KOPT-K1 (cell line): ENCODE measurements around the gene SERGEF.

ENCODE experiments used
- H3K27ac ChIP-seq: fragments of 200-600 bp; sonication (generic); 2 replicates; pipeline ENCODE4 v1.5.1; 2016; ENCODE audit warnings: antibody characterized with exemption, mild to moderate bottlenecking, low read depth, low read length; ENCODE audit not compliant: poor library complexity, severe bottlenecking
- H3K36me3 ChIP-seq: fragments of 200-600 bp; sonication (generic); 2 replicates; pipeline ENCODE4 v1.5.1; 2017; ENCODE audit warnings: antibody characterized with exemption, mild to moderate bottlenecking, low read length, moderate library complexity; ENCODE audit not compliant: insufficient read depth
- H3K9me3 ChIP-seq: fragments of 200-600 bp; sonication (generic); 2 replicates; pipeline ENCODE4 v1.5.1; 2017; ENCODE audit warnings: antibody characterized with exemption, low read length, mild to moderate bottlenecking; ENCODE audit not compliant: insufficient read depth, poor library complexity, severe bottlenecking

SERGEF gene

GRCh38 chr11:17798716-17799115 is 214.1 kb downstream of the SERGEF start:
- no peaks in the 10 kb centered on the region for H3K9me3 ChIP-seq
- no peaks in the 10 kb centered on the region for H3K36me3 ChIP-seq
- H3K27ac ChIP-seq = no peak overlapping the region

- no peak overlapping the region for H3K27ac ChIP-seq
- H3K36me3 ChIP-seq = no peaks in the 10 kb centered on the region
- no peaks in the 10 kb centered on the region for H3K9me3 ChIP-seq
These were observed 214.6 kb downstream of the SERGEF start for GRCh38 chr11:17798253-17798652.

- Histone ChIP-seq H3K9me3 (no peaks in the 10 kb centered on the region), H3K27ac (no peak overlapping the region), H3K36me3 (no peaks in the 10 kb centered on the region)
These were observed 216.7 kb downstream of the SERGEF start for GRCh38 chr11:17796154-17796553.

- Histone ChIP-seq H3K36me3 (no peaks in the 10 kb centered on the region), H3K9me3 (no peaks in the 10 kb centered on the region)
These were observed 217.9 kb downstream of the SERGEF start for GRCh38 chr11:17794981-17795380.

GRCh38 chr11:17793642-17794170 is 219.1 kb downstream of the SERGEF start:
- Histone ChIP-seq H3K27ac (no peak overlapping the region), H3K36me3 (no peaks in the 10 kb centered on the region), H3K9me3 (no peaks in the 10 kb centered on the region)

More at GRCh38 chr11:17794981-17795380, 217.9 kb downstream of the SERGEF start:
- H3K27ac ChIP-seq = no peak overlapping the region

- Histone ChIP-seq H3K27ac (no peak overlapping the region), H3K9me3 (no peaks in the 10 kb centered on the region), H3K36me3 (no peaks in the 10 kb centered on the region)
These were observed 220.7 kb downstream of the SERGEF start for GRCh38 chr11:17792161-17792560.

- no peaks in the 10 kb centered on the region for H3K9me3 ChIP-seq
- no peaks in the 10 kb centered on the region for H3K36me3 ChIP-seq
- H3K27ac ChIP-seq = no peak overlapping the region
These were observed 221.7 kb downstream of the SERGEF start for GRCh38 chr11:17791144-17791543.

GRCh38 chr11:17790453-17790852 is 222.4 kb downstream of the SERGEF start:
- H3K36me3 ChIP-seq = no peaks in the 10 kb centered on the region
- H3K27ac ChIP-seq = no peak overlapping the region

GRCh38 chr11:17788084-17788483 is 224.8 kb downstream of the SERGEF start:
- no peaks in the 10 kb centered on the region for H3K36me3 ChIP-seq
- no peaks in the 10 kb centered on the region for H3K9me3 ChIP-seq
- H3K27ac ChIP-seq = no peak overlapping the region

More at GRCh38 chr11:17790453-17790852, 222.4 kb downstream of the SERGEF start:
- no peaks in the 10 kb centered on the region for H3K9me3 ChIP-seq

GRCh38 chr11:17786824-17787525 is 225.9 kb downstream of the SERGEF start:
- Histone ChIP-seq H3K36me3 (no peaks in the 10 kb centered on the region), H3K27ac (no peak overlapping the region), H3K9me3 (no peaks in the 10 kb centered on the region)

GRCh38 chr11:17783878-17784277 is 229.0 kb downstream of the SERGEF start:
- H3K36me3 ChIP-seq = no peaks in the 10 kb centered on the region
- no peaks in the 10 kb centered on the region for H3K9me3 ChIP-seq
- H3K27ac ChIP-seq = no peak overlapping the region

- H3K36me3 ChIP-seq = no peaks in the 10 kb centered on the region
- no peak overlapping the region for H3K27ac ChIP-seq
- H3K9me3 ChIP-seq = no peaks in the 10 kb centered on the region
These were observed 230.1 kb downstream of the SERGEF start for GRCh38 chr11:17782603-17783337.

- Histone ChIP-seq H3K9me3 (no peaks in the 10 kb centered on the region), H3K36me3 (no peaks in the 10 kb centered on the region), H3K27ac (no peak overlapping the region)
These were observed 230.7 kb downstream of the SERGEF start for GRCh38 chr11:17782145-17782544.

GRCh38 chr11:17781626-17782025 is 231.2 kb downstream of the SERGEF start:
- no peaks in the 10 kb centered on the region for H3K9me3 ChIP-seq
- no peak overlapping the region for H3K27ac ChIP-seq
- H3K36me3 ChIP-seq = no peaks in the 10 kb centered on the region

- no peaks in the 10 kb centered on the region for H3K36me3 ChIP-seq
- H3K27ac ChIP-seq = no peak overlapping the region
- H3K9me3 ChIP-seq = no peaks in the 10 kb centered on the region
These were observed 231.6 kb downstream of the SERGEF start for GRCh38 chr11:17781221-17781620.
